Cardiac septum (tissue), 1 donor: ENCODE results near the gene FARS2. TPM values are rescaled to one million over a fixed set of nuclear protein-coding genes. Genes with fewer than 3 reads are reported as not detected.

Experiments used
- DNase-seq: peaks from one replicate; pipeline ENCODE4 v3.0.0-alpha.2; 2020; ENCODE audit warnings: low spot score
- intact Hi-C: fragments of 100-400 bp; cut with DNase I; formaldehyde crosslinking; loops from one replicate; pipeline ENCODE4 v1.14.0; 2022
- total RNA-seq: library from RNA; stranded (reverse); fragmentation: NEBNext Ultra II Directional; extraction: Animal tissue kit (Norgen Biotek cat#: 25700); gene quantifications from one replicate; pipeline ENCODE4 v1.2.1, GENCODE V29; 2021
- donor health status: DM: no; HTN: no; CAD: no.

Gene FARS2
- total RNA-seq, 1 donor from 2014 or later, result 13.3 TPM

DNA sequence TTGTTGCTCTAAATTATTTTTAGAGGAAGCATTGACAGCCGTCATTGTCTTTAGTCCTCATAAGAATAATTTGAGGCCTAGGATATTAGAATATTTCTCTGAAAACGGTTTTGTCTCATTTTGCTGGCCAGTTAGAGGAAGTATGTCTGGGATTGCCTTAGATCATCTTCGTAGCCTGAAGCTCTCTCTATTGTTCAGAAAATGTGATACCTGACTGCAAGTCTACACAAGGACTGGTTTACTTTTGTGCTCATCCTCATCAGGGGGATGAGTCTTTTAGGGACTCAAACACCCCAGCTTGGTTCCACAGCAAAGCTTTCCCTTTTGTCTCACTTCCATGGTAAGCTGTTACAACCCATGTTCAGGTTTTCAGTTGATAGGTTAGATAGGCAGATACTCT is 141.8 kb downstream of the FARS2 start:
- no peak for DNase-seq
- intact Hi-C loops, result loop anchor here (2.0 to 10.0 kb wide), 2 partner anchors 188 to 260 kb away; no protein-coding TSS in a partner anchor

DNA sequence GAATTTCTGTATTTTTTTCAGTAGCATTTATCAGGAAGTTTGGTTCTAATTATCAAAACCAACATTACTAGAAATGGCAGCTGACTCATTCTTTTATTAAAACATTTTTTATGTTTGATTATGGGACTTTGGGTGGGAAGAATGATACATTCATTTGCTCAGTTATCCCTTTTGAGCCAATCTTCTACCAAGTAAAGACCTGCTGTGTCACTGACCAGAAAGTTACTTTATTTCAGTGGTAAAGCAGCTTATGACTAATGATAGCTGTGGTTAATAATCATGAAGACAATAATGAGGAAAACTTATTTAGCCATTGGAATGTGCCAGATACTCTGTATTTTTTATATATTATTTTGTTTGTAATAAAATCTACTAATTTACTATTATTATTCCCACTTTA is 142.3 kb downstream of the FARS2 start:
- intact Hi-C loops, result loop anchor here (2.0 to 10.0 kb wide), 2 partner anchors 189 to 261 kb away; no protein-coding TSS in a partner anchor
- no peak for DNase-seq

DNA sequence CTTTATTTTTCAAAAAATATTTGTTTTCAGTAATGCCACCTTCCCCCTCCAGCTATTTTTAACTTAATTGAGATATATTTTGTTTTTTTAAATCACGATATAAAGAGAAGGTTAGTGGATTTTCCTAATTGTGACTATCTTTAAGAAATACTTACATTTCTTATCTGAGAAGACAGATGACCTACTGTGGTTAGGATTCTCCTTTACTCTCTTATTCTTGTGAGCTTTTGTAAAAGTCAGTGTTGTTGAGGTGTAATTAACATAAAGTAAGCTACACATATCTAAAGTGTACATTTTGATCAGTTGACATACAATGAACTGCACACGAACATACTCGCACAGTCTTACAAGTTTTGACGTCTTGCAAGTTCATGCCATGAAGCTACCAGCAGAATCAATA is 144.7 kb downstream of the FARS2 start:
- no peak for DNase-seq
- intact Hi-C loops, result loop anchor here (10.0 kb wide), 1 partner anchor 191 kb away; no protein-coding TSS in a partner anchor

DNA sequence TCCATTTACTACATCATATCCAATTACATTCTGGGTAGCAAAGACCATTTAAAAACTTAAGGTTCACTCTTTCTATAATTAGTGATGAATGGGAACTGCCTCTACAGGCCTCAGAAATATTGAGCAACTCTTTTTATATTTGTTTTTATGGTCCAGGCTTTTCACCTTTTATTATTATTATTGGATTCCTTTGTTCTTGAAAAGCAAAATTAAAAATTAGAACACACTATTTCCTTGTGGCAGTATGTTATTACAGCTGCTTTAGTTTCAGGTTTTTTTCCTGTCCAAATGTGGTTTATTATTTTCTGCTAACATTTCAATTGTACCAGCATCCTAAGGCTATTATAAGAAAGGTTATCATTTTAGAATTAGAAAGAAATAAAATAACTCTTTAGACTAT is 150.1 kb downstream of the FARS2 start:
- no peak for DNase-seq
- intact Hi-C loops, result no loop called here

DNA sequence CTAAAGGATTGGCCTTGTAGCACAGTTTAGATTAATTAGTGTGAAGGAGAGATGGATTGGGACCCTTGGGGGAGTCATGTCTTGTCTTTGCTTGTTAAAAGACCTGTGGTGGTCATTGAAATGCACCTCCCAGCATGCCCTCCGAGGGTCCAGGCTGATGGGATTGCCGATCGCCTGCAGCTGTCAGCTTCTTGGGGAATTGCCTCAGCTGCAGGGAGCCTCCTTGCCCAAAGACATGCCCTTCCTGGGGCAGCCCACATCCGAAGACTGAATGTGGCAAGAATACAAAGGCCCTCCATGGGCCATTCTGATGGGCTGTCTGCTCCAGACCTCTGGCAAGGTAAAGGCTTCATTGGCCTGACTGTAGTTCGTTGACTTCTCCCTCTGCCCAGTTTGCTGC is 150.7 kb downstream of the FARS2 start:
- DNase-seq, result no peak
- intact Hi-C loops, result no loop called here

DNA sequence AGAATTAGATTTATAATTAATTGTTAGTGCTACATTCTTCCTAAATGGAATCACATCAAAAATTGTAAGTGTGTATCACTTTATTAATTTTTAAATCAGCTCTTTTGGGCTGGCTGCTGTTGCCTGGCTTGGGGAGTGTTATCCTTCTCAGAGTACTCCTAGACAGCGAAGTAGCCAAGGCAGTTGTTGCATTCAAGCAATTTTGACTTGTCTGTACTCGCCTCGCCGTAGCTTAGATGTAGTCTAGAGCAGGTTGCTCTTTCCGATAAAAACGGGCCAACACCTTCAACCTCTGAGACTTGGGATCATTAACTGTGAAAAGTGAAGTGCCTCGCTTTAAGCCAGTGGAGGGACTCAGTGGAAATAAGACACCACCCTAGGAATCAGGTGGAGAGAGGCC is 151.3 kb downstream of the FARS2 start:
- intact Hi-C loops, result no loop called here
- no peak for DNase-seq

DNA sequence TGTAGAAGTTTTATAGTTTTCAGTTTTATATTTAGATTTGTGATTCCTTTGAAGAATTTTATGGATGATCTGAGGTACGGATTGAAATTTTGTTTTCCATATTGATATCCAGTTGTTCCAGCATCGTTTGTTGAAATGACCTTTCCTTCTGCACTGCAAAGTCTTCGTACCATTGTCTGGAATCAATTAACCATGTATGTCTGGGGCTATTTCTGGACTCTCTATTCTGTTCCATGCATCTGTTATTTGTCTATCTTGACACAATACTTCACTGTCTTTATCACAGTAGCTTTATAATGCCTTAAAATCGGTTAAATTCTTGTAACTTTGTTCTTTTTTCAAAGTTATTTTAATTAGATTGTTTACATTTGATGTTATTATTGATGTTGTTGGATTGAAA is 154.9 kb downstream of the FARS2 start:
- intact Hi-C loops, result no loop called here
- no peak for DNase-seq

DNA sequence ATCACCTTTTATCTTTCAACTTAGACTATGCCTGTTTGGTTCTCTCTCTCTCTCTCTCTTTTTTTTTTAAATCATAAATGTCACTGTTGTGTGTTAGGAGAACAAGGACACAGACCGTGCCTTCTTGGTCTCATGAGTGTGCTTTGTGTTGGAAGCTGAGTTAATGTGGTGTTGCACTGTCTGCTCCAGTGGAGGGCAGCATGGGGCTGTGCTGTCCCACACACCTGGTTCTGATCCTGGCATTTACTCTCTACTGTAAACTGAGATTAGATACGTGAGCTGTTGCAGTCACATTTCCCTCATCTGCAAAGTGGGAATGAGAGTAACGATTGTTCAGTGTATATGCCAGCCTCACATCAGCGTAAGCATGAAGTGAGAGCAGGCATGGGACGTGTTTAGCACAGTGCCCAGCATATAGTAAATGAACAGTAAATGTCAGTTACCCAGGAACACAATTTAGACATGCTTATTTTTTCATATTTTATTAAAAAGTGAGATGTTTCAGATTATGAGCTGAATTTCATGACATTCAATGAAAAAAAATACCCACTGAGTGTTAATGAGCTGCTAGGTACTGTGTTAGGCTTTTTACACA is 161.1 kb downstream of the FARS2 start:
- no peak for DNase-seq
- intact Hi-C loops, result no loop called here

DNA sequence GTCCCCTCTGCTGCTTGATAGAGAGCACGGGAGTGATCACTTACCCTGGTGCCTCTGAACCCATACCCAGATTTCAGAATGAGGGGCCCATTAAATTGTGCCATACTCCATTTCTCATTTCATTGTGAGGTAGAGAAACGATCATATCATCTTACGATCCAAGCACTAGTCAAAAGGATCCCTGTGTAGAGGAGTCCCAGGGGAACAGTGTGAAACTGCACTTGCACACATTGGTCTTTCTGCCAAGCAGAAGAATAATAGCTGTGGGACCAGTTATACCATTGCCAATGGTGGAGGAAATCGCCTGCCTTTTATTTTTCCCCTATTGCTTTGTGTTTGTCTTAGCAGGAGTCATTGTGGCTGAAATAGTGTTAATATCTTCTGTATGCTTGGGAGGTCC is 161.9 kb downstream of the FARS2 start:
- intact Hi-C loops, result no loop called here
- no peak for DNase-seq

DNA sequence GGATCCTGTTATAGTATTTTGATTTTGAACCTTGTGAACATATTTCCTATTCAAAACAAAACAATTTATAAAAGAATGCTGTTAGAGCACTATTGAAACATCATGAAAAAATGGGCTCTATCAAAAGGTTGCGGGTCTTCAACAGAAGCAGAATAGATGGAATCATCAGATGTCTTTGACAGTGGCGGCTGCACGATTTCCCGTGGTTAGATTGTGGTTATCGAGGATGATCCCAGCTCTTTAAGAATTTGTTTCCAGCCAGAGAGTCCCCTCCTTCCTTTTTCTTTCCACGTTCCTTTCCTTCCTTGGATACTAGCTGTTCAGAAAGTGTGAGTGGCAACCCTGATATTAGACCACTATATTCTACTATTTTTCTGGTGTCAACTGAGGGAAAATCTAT is 163.4 kb downstream of the FARS2 start:
- intact Hi-C loops, result no loop called here
- no peak for DNase-seq

DNA sequence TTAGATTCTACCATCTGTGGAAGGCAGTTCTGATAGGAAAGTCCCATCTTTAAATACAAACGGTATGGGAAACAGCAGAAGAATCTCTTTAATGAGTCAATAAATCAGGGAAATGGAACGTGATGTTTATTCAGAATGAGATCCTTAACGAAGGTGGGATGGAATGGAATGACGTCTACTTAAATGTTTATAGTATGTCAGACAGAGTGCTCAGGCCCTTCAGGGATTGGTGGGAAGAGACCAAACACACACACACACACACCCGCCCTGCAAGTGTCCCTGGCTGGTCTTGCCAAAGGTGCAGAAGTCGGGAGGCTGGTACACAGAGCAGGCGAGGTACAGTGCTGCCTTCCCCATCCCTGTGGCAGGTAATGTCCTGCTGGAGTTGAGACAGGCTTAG is 164.0 kb downstream of the FARS2 start:
- intact Hi-C loops, result no loop called here
- DNase-seq, result no peak

DNA sequence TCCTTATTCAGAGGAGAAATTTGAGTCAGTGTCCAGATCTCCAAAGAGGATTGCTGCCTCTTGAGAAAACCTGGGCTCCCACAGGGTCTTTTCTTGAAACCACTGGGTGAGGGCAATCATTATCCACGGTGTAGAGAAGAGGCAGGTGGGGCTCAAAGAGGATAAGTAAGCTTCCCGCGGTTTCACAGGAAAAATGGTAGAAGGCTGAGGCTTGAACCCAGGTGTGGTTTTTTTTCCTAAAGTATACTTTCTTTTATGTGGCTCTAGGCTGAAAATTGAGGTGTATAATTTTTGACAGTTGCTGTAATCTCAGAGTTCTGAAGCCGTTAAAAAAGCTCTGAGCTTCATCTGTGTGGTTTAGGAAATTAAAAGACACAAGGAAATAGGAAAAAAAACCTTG is 164.5 kb downstream of the FARS2 start:
- intact Hi-C loops, result no loop called here
- DNase-seq, result no peak

DNA sequence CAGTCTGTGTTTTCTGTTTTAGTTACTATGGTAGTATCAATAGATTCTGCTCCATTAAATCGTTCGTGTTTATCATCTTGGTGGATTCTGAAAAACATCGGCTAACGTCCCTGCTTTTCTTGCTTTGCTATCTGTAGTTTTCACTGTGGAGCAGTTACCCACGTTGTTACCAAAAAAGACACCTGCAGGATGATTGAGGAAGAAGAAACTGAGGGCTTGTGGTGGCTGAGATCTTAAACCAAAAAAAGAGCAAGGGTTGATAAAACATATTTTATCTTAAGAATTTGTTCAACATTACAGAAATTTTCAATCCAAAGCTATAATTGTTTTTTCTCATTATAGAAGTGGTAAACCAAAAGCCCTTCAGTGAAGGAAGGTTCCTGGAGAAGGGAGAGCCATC is 166.3 kb downstream of the FARS2 start:
- intact Hi-C loops, result no loop called here
- DNase-seq, result no peak

DNA sequence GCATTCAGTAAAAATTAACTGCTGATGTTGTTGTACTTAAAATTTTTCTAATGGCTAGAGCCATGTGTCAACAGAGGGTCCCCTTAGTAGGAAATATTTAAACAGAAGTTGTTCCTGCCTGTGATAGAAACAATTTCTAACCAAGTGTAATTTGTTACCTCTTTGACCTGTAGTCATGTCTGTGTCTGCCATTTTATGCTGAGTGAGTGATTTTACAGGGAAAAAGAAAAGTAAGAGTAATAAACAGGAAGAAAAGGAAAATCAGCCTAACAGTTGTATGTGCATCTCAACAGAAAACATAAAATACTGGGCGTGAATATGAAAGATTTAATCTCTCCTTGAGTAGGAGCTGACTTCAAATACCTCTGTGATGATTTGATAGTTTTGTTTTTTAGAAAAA is 172.0 kb downstream of the FARS2 start:
- DNase-seq, result no peak
- intact Hi-C loops, result no loop called here

DNA sequence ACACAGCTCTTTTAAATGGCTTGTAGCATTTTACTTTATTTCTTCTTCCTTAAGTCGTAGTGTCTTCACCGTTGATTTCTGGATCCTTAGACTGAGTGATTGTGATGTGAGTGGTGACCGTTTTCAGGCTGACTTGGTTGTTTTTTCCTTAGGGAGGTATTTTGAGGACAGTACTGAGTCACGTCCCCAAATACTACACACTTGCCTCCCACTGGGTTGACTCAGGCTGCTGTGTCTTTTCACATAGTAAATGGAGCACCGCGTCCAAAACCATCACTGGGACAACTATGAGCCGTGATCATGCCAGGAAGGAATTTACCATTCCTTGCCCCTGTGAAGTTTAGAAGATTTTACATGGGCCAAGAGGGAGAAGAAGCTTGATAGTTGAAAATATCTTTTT is 174.1 kb downstream of the FARS2 start:
- no peak for DNase-seq
- intact Hi-C loops, result no loop called here

DNA sequence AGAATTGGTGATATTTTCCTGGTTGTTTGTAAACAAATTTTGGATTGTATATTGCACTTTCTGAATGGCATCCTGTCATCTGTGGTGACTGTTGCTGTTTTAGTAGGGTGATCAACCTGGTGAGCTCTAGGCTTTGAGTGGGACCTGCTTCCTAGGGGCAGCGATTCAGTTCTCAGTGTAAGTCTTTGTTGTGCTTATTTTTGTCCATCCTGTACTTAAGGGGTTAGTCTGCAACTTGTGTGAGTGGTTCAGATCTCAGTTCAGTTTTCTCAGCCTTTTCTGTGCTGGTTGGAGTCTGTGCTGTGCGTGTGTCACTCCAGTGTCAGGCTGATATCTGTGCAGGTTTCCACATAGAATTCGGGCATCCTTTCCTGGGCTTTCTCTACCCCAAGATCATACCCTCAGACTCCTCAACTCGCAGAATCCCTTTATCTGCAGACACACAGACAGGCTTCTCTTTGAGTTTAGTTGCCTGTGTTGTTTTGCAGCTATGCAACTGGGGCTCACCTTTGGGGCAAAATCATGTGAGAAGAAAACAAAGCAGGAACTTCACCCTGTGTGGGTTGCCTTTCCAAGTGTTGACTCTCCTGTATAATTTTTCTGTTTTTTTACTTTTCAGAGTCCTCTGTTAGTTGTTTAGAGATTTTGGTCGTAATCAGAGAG is 177.7 kb downstream of the FARS2 start:
- no peak for DNase-seq
- intact Hi-C loops, result no loop called here

DNA sequence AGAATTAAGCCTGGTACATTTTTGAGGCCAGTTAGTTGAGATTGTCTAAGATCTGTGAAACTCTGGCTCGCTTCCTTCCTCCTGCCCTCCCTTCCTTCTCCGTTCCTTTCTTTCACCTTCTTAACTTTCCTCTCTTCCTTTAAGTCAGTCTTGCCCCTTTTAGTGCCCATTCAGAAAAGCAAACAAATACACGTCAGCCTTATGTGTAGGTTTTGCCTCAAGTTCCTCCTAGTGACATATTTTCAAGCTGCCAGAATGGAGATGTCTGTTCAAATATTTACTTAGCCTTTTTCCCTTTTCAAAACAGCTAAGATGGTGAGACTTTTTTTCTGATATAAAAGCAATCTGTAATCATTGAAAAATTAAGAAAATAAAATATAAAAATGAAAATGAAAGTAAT is 178.4 kb downstream of the FARS2 start:
- DNase-seq, result no peak
- intact Hi-C loops, result no loop called here

DNA sequence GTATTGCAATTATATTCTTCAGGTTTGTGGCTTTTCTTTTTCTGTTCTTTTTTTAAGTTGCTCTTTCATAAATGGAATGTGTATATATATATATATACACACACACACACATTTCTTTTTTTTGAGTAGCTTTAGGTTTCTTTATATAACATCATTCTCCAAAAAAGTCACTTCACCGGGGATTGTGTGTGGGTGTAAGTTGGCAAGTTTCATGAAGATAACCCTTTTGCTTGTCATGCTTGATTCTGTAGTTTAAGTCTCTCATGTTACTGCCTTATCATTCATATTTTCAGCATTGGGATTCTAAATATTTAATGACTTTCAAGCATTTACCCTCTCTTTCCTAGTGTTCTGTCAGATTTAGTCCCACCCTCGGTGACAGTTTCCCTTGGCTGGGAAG is 181.0 kb downstream of the FARS2 start:
- intact Hi-C loops, result no loop called here
- no peak for DNase-seq

DNA sequence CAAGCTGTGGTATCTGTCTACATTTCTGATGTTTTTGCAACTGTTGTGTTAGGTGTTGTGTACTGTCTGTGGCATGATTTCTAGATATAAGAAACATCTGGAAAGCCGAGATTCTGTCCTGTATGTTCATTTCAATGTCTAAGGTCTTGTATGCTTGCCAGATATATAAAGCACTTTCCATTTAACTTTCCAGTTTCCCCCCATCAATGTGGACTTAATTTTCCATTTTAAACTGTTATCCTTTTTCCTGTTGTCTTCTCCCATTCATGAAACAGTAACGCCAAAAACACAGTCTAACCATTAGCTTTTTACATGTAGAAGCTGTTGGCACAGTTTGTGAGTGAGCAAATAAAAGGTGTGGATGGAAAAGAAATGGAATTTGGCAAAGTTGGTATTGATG is 181.6 kb downstream of the FARS2 start:
- intact Hi-C loops, result no loop called here

DNA sequence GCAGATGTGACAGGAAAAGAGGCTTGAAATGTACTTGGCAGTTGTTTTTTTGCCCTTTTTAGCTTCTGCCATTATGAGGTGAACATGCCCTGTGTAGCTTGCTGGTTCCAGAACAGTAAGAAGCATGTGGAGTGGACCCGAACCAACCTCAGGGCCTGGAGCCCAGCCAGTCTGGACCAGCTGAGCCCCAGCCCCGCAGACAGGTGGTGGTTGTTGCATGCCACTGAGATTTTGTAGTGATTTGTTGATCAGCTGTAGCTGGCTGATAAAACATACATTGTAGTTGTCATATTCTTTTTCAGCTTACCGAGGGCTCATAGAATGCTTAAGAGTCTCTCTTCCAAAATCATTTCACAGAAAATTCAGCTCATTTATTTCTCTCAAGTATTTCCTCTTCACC is 182.2 kb downstream of the FARS2 start:
- intact Hi-C loops, result no loop called here
- no peak for DNase-seq

More for the DNA sequence above, 181.6 kb downstream of the FARS2 start:
- no peak for DNase-seq

DNA sequence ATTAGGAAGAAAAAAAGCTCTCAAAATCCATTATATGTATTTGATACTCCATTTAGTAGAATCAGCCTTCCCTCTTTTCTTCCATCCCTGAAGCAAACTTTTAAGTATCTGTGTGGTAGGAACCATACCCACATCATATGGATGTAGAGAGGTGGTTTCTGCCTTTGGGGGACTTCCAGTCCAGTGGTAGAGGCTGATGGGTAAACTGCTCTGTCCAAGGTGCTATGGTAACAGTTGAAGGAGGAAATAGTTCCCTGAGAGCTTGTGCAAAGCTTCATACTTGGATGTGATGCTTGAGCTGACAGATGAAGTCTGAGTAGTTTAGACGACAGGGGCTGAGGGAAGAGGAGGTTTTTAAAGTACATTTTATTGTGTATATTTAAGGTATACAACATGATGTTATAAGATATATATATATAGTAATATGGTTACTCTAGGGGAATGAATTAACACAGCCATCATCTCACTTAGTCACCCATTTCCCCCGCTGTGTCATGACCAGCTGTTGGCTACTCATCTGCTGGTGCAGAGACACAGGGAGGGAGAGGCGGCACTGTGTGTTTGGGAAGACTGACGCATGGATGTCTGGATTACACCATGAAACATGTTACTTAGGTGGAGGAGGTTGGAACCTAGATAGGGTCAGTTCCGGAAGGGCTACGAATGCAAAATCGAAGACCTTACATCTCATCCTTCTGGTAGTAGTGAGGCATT is 185.2 kb downstream of the FARS2 start:
- no peak for DNase-seq
- intact Hi-C loops, result no loop called here
